Neuronal stem cell (in vitro differentiated cells): ENCODE measurements around the gene FMNL1.

ENCODE experiments used
- DNase-seq: peaks from one replicate; pipeline ENCODE4 v3.0.0-alpha.2; 2013; ENCODE audit warnings: low spot score
- H2AFZ ChIP-seq: one replicate; pipeline ENCODE4 v1.6.1; 2013; ENCODE audit warnings: mild to moderate bottlenecking, low read length, inconsistent platforms
- H2AK5ac ChIP-seq: 2 replicates; pipeline ENCODE4 v1.6.1; 2013; ENCODE audit warnings: low read depth, mild to moderate bottlenecking, inconsistent platforms, low read length, moderate library complexity, mixed read lengths
- H2BK120ac ChIP-seq: 2 replicates; pipeline ENCODE4 v1.6.1; 2013; ENCODE audit warnings: low read depth, mild to moderate bottlenecking, inconsistent platforms, low read length, moderate library complexity, mixed read lengths
- H2BK12ac ChIP-seq: one replicate; pipeline ENCODE4 v1.6.1; 2013; ENCODE audit warnings: low read length, inconsistent platforms
- H2BK15ac ChIP-seq: 2 replicates; pipeline ENCODE4 v1.6.1; 2013; ENCODE audit warnings: mild to moderate bottlenecking, low read length, inconsistent platforms, mixed read lengths
- H2BK5ac ChIP-seq: one replicate; pipeline ENCODE4 v1.6.1; 2013; ENCODE audit warnings: inconsistent platforms, mild to moderate bottlenecking, low read length, moderate library complexity
- H3K14ac ChIP-seq: one replicate; pipeline ENCODE4 v1.6.1; 2013; ENCODE audit warnings: low read length, inconsistent platforms
- H3K18ac ChIP-seq: 2 replicates; pipeline ENCODE4 v1.6.1; 2013; ENCODE audit warnings: low read length, inconsistent platforms
- H3K23ac ChIP-seq: 2 replicates; pipeline ENCODE4 v1.6.1; 2013; ENCODE audit warnings: low read depth, mild to moderate bottlenecking, mixed read lengths, low read length, inconsistent platforms; ENCODE audit not compliant: poor library complexity
- H3K27ac ChIP-seq: replicated peaks from 3 replicates; pipeline ENCODE4 v1.5.1; 2013; ENCODE audit warnings: low read length, inconsistent platforms
- H3K27me3 ChIP-seq, 3 experiments: 2 replicates each; pipeline ENCODE4 v1.6.1; 2013; ENCODE audit warnings: low read length in 3 of 3, mild to moderate bottlenecking in 2 of 3, inconsistent platforms in 1 of 3, low read depth in 1 of 3, mixed read lengths in 1 of 3, moderate library complexity in 1 of 3; ENCODE audit not compliant: control insufficient read depth in 3 of 3, insufficient read depth in 3 of 3
- H3K36me3 ChIP-seq, 2 donors: replicated peaks in 1 of 2; 2 replicates each; pipeline ENCODE4 v1.6.1; 2013; ENCODE audit warnings: low read length in 2 of 2; ENCODE audit not compliant: control insufficient read depth in 2 of 2, insufficient read depth in 2 of 2
- H3K4ac ChIP-seq: 2 replicates; pipeline ENCODE4 v1.6.1; 2013; ENCODE audit warnings: inconsistent platforms, mild to moderate bottlenecking, low read length, moderate library complexity
- H3K4me1 ChIP-seq, 2 donors: 1 replicate in 1 of 2; 2 replicates in 1 of 2; pipeline ENCODE4 v1.6.1; 2013; ENCODE audit warnings: low read length in 2 of 2, low read depth in 1 of 2; ENCODE audit not compliant: control insufficient read depth in 2 of 2, insufficient read depth in 1 of 2
- H3K4me2 ChIP-seq: one replicate; pipeline ENCODE4 v1.6.1; 2013; ENCODE audit warnings: mild to moderate bottlenecking, low read length, inconsistent platforms; ENCODE audit not compliant: insufficient read depth, poor library complexity, severe bottlenecking
- H3K4me3 ChIP-seq, 2 donors: 2 replicates each; pipeline ENCODE4 v1.5.1; 2013; ENCODE audit warnings: low read length in 2 of 2, mild to moderate bottlenecking in 2 of 2, inconsistent platforms in 1 of 2, moderate library complexity in 1 of 2
- H3K79me1 ChIP-seq: one replicate; pipeline ENCODE4 v1.6.1; 2013; ENCODE audit warnings: low read depth, mild to moderate bottlenecking, inconsistent platforms, low read length, moderate library complexity
- H3K9ac ChIP-seq: one replicate; pipeline ENCODE4 v1.6.1; 2013; ENCODE audit warnings: mild to moderate bottlenecking, low read depth, low read length, inconsistent platforms; ENCODE audit not compliant: poor library complexity
- H3K9me3 ChIP-seq, 2 donors: replicated peaks in 1 of 2; 2 replicates each; pipeline versions ENCODE3 to v1.6.1; 2013; ENCODE audit warnings: low read length in 2 of 2, mild to moderate bottlenecking in 2 of 2, inconsistent platforms in 1 of 2, low read depth in 1 of 2, mixed read lengths in 1 of 2, moderate library complexity in 1 of 2; ENCODE audit not compliant: control insufficient read depth in 2 of 2, insufficient read depth in 1 of 2
- H4K8ac ChIP-seq: one replicate; pipeline ENCODE4 v1.6.1; 2013; ENCODE audit warnings: low read depth, mild to moderate bottlenecking, inconsistent platforms, low read length, moderate library complexity
- H4K91ac ChIP-seq: one replicate; pipeline ENCODE4 v1.6.1; 2013; ENCODE audit warnings: low read length, low read depth, mild to moderate bottlenecking, inconsistent platforms; ENCODE audit not compliant: poor library complexity
- WGBS, 2 donors: extraction: QIAGEN DNeasy Blood & Tissue Kit; methylation state at CpG; one replicate each; pipeline ENCODE4 v1.1.7; 2013; ENCODE audit warnings: missing lambda C conversion rate in 2 of 2, mixed read lengths in 1 of 2; ENCODE audit not compliant: insufficient read length in 2 of 2, insufficient replicate concordance in 1 of 2; ENCODE audit errors: extremely low coverage in 2 of 2; 5-methylcytosine and 5-hydroxymethylcytosine counted together

Gene FMNL1

DNA sequence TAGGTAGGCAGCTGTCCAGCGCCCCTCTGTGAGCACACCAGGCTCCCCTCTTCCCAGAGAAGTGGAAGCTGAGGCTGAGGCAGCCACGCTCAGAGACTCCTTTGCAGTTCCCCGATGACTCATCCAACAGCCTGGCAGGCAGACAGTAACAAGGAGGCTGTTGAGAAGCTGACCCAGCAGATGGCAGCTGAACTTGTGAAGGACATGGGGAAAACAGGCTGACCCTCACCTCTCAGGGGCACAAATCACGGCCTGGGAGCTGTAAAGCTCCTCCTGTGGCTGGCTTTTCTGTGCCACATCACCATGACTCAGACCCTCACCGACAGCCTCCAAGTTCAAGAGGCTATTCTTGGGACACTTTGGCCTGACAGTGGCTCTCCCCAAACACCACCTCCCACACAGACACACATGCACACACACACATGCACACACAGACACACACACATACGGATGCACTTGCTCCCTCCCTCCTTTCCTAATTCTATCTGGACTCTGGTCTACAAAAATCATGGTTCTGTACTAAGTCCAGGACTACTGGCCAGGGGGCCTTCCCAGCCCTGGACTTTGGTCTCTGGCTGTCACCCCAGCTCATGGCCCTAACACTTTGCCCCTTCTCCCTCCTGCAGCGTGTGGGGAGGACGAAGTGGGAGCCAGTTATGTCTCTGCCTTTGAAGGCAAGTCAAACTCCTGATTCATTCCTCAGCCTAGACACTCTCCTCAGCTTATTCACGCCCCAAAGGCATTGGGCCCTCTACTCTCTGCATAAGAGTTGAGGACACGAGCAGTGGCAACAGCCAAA lies 71.9 kb downstream of the FMNL1 start:
- no peak for DNase-seq
- Histone ChIP-seq H3K36me3 (peaks cover 9 to 31% of the 10 kb centered on the region in 2 donors), H2BK12ac (no peak overlapping the region), H2BK5ac (peak overlapping the region; percentile 2), H3K4me1 (peaks cover 3 to 6% of the 10 kb centered on the region in 2 donors), H3K27me3 (no peaks in the 10 kb centered on the region), H2BK120ac (no peak overlapping the region), H3K23ac (no peak overlapping the region), H3K4me3 (no peak overlapping the region), H3K4me2 (no peak overlapping the region), H3K9me3 (no peaks in the 10 kb centered on the region), H2AK5ac (no peak overlapping the region), H4K91ac (no peak overlapping the region), H3K14ac (no peak overlapping the region), H3K9ac (no peak overlapping the region), H2BK15ac (no peak overlapping the region), H3K4ac (no peak overlapping the region), H2AFZ (no peak overlapping the region), H3K79me1 (peaks cover 1% of the 10 kb centered on the region), H4K8ac (no peak overlapping the region), H3K18ac (no peak overlapping the region), H3K27ac (no peak overlapping the region)
- no CpG with 5 or more reads among the region's 10 CpGs for WGBS, 2 donors

DNA sequence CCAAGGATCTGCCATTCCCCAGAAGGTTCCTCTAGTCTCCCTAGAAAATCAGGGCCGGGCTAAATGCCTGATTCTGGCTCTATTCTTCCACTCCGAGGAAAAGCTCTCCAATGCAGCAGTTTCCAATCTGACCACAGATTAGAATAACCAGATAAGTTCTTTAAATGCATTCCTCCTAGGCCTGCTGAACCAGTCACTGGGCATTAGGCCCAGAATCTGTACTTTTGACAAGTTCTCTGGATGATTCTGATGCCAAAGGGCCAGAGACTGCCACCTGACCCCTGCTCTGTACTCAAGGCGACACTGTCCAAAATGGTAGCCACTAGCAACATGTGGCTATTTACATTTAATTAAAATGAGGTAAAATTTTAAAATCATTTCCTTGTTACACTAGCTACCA lies 72.8 kb downstream of the FMNL1 start:
- Histone ChIP-seq H4K8ac (no peak overlapping the region), H2BK5ac (no peak overlapping the region), H3K9me3 (no peaks in the 10 kb centered on the region), H2AK5ac (no peak overlapping the region), H4K91ac (no peak overlapping the region), H3K4ac (no peak overlapping the region), H2BK12ac (no peak overlapping the region), H3K18ac (no peak overlapping the region), H2BK120ac (no peak overlapping the region), H3K23ac (no peak overlapping the region), H2AFZ (no peak overlapping the region), H2BK15ac (no peak overlapping the region), H3K9ac (no peak overlapping the region), H3K14ac (no peak overlapping the region), H3K27ac (no peak overlapping the region), H3K27me3 (no peaks in the 10 kb centered on the region), H3K79me1 (peaks cover 1% of the 10 kb centered on the region), H3K4me2 (no peak overlapping the region), H3K36me3 (peaks cover 5 to 22% of the 10 kb centered on the region in 2 donors), H3K4me3 (no peak overlapping the region), H3K4me1 (peaks cover 5 to 11% of the 10 kb centered on the region in 2 donors)
- DNase-seq: no peak
- WGBS, 2 donors: no CpG with 5 or more reads among the region's 3 CpGs

DNA sequence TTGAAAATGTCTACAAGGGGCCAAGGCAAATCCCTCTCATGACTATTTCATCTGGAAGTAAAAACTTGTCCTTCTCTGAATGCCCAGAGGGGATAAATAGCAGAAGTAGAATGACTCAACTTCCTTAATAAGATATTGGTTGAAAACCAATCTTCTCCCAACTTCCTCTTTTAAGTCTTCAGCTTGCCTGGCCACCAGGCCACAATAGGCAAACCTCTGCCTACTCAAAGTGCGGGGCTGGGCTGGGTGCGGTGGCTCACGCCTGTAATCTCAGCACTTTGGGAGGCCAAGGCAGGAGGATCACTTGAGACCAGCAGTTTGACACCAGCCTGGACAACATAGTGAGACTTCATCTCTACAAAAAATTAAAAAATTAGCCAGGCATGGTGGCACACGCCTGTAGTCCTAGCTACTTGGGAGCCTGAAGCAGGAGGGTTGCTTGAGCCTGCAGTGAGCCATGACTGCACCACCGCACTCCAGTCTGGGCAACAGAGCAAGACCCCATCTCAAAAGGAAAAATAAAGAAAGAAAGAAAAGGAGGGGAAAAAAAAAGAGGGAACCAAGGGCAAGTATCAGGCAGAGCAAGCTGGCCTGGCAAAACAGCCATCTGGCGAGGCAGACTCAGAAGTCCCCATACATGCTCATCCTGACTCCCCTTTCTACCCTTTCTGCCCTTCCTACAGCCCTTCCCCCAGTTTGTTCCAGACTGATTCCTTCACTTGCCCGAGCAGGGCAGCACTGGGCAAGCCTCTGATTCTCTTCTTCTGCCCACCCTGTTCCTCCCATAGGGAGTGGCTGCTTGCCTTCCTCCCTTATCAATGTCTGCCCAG lies 74.5 kb downstream of the FMNL1 start:
- Histone ChIP-seq H3K27me3 (no peaks in the 10 kb centered on the region), H4K91ac (no peak overlapping the region), H2BK5ac (no peak overlapping the region), H3K36me3 (peaks cover 0 to 5% of the 10 kb centered on the region in 2 donors), H2BK15ac (no peak overlapping the region), H3K9me3 (no peaks in the 10 kb centered on the region), H3K4ac (no peak overlapping the region), H3K23ac (no peak overlapping the region), H3K79me1 (peaks cover 1% of the 10 kb centered on the region), H3K27ac (no peak overlapping the region), H3K4me1 (peaks cover 5 to 14% of the 10 kb centered on the region in 2 donors), H2BK120ac (no peak overlapping the region), H3K18ac (no peak overlapping the region), H2BK12ac (no peak overlapping the region), H3K14ac (no peak overlapping the region), H2AK5ac (no peak overlapping the region), H2AFZ (no peak overlapping the region), H3K9ac (no peak overlapping the region), H3K4me2 (no peak overlapping the region), H3K4me3 (no peak overlapping the region), H4K8ac (no peak overlapping the region)
- WGBS, 2 donors: no CpG with 5 or more reads among the region's 7 CpGs
- no peak for DNase-seq

DNA sequence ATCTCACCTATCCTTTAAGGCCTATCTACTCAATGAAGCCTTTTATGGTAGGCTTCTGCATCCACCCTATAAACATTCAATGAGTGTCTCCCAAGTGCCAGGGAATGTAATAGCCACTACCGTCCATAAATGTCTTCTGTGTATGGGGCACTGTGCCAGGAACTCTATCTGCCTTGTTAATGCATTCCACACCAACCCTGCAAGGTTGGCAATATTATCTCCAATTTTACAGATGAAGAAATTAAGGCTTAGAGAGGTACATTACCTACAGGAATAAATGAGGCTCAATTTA lies 75.1 kb downstream of the FMNL1 start:
- Histone ChIP-seq H2AK5ac (no peak overlapping the region), H3K36me3 (peaks cover 0 to 5% of the 10 kb centered on the region in 2 donors), H2BK5ac (no peak overlapping the region), H4K91ac (no peak overlapping the region), H3K79me1 (peaks cover 1% of the 10 kb centered on the region), H4K8ac (no peak overlapping the region), H2BK12ac (no peak overlapping the region), H2BK15ac (no peak overlapping the region), H3K23ac (no peak overlapping the region), H3K14ac (no peak overlapping the region), H3K4me2 (no peak overlapping the region), H3K27ac (no peak overlapping the region), H3K4me3 (no peak overlapping the region), H3K9me3 (no peaks in the 10 kb centered on the region), H2BK120ac (no peak overlapping the region), H3K4me1 (peaks cover 5 to 14% of the 10 kb centered on the region in 2 donors), H3K27me3 (no peaks in the 10 kb centered on the region), H3K9ac (no peak overlapping the region), H3K4ac (no peak overlapping the region), H2AFZ (no peak overlapping the region), H3K18ac (no peak overlapping the region)
- no CpG with 5 or more reads among the region's 1 CpG for WGBS, 2 donors
- no peak for DNase-seq
